ENCODE data around the gene PPTC7.
A peak's percentile ranks its signal among the peaks of the same experiment; 100 is the strongest.

The PPTC7 gene

GRCh38 chr12:110537605-110538409, 45.3 kb downstream of the PPTC7 start:
- no peak overlapping the region for H3K4me3 ChIP-seq (ENCODE audit: low read depth, low read length)
- CTCF ChIA-PET: interaction anchor here (0.5 to 1.0 kb wide), 5 partner anchors 12 to 75 kb away, joined by 3 to 4 read pairs (median 3); no protein-coding TSS in a partner anchor
- no peaks in the 10 kb centered on the region for H3K9me3 ChIP-seq (ENCODE audit: control insufficient read depth, insufficient read depth, low read depth, low read length)
- H3K4me1 ChIP-seq (ENCODE audit: control insufficient read depth, insufficient read depth, low read length): peaks cover 23% of the 10 kb centered on the region
- H3K27ac ChIP-seq (ENCODE audit: extremely low read depth, low read depth, low read length): 0 out of 2 replicates have a peak overlapping the region, but pooled peaks have one; percentile 14
- POLR2A ChIA-PET: no interaction called here
- H3K36me3 ChIP-seq (ENCODE audit: control insufficient read depth in 2 of 2, insufficient read depth in 1 of 2, low read length in 2 of 2): peaks cover 7 to 40% of the 10 kb centered on the region in 2 experiments
- TF ChIP-seq PATZ1 (tag by site-specific recombination; IDR thresholded peaks at IDR 0.05) (peak; percentile 66), ZSCAN16 (tag by site-specific recombination; IDR thresholded peaks at IDR 0.05) (no peak), ZBTB21 (tag by site-specific recombination; IDR thresholded peaks at IDR 0.05) (peak; percentile 70), ZNF366 (tag by site-specific recombination; conservative IDR thresholded peaks at IDR 0.05) (peak; percentile 81), ZNF629 (tag by site-specific recombination; IDR thresholded peaks at IDR 0.05) (peak; percentile 87), ZBTB17 (tag by site-specific recombination; IDR thresholded peaks at IDR 0.05) (peak; percentile 84), TSHZ1 (tag by site-specific recombination; IDR thresholded peaks at IDR 0.05; ENCODE audit: borderline replicate concordance) (no peak), ZNF398 (tag by site-specific recombination; IDR thresholded peaks at IDR 0.05) (no peak), SP7 (tag by site-specific recombination; IDR thresholded peaks at IDR 0.05) (peak; percentile 61; the same call in 1 of the 2 replicates), EGR2 (tag by site-specific recombination; IDR thresholded peaks at IDR 0.05; ENCODE audit: low read depth) (peak; percentile 66), ZXDB (tag by site-specific recombination; IDR thresholded peaks at IDR 0.05) (0 out of 2 replicates have a peak, but pooled peaks have one; percentile 54), OSR2 (tag by site-specific recombination; IDR thresholded peaks at IDR 0.05) (peak; percentile 83; the same call in 1 of the 2 replicates), ZFHX2 (tag by site-specific recombination; conservative IDR thresholded peaks at IDR 0.05) (peak; percentile 72), ZFP69B (tag by site-specific recombination; IDR thresholded peaks at IDR 0.05) (peak; percentile 32; the same call in 1 of the 2 replicates), PRDM4 (tag by site-specific recombination; IDR thresholded peaks at IDR 0.05) (peak; percentile 62; the same call in 1 of the 2 replicates), ZNF600 (tag by site-specific recombination; IDR thresholded peaks at IDR 0.05) (peak; percentile 84), INSM2 (tag by site-specific recombination; IDR thresholded peaks at IDR 0.05) (no peak), FEZF1 (tag by site-specific recombination; IDR thresholded peaks at IDR 0.05) (peak; percentile 85), ZBTB20 (tag by site-specific recombination; IDR thresholded peaks at IDR 0.05) (peak; percentile 33; the same call in 1 of the 2 replicates), ZBTB8A (tag by site-specific recombination; IDR thresholded peaks at IDR 0.05) (peak; percentile 72), KLF16 (tag by site-specific recombination; IDR thresholded peaks at IDR 0.05) (0 out of 2 replicates have a peak, but pooled peaks have one; percentile 36), SCRT2 (tag by site-specific recombination; IDR thresholded peaks at IDR 0.05) (peak; percentile 96), ZNF501 (tag by site-specific recombination; IDR thresholded peaks at IDR 0.05) (peak; percentile 62; the same call in 1 of the 2 replicates), ZNF391 (tag by site-specific recombination; IDR thresholded peaks at IDR 0.05; ENCODE audit: borderline replicate concordance, low read depth) (0 out of 2 replicates have a peak, but pooled peaks have one; percentile 20), ZNF175 (tag by site-specific recombination; IDR thresholded peaks at IDR 0.05) (no peak)
